ENCODE results near the gene KIAA0753.

KIAA0753 gene

DNA sequence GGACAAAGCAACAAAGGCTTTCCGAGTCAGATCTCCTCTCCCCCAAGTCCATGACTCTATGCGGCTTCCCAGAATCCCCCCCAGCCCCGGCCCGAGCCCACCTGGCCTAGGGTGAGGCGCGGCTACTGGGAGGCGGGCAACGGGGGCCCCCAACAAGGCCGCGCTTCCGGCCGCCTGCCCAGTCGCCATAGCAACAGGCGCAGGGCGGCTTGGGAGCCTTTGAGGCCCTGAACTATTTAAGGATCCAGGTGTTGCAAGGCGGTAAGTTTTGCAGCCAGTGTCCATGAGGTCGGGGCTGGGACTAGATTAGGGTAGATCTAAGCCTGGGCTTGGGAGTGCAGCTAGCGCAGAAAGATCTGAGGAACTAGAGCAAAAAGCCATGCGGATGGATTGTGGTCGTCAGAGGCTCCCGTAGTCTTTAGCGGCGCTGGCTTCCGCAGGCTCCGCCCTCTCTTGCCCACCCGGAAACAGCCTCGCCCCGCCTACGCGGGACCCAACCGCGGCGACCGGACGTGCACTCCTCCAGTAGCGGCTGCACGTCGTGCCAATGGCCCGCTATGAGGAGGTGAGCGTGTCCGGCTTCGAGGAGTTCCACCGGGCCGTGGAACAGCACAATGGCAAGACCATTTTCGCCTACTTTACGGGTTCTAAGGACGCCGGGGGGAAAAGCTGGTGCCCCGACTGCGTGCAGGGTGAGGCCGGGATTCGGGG, at the start of gene KIAA0753, which contains the start of gene TXNDC17:
KIAA0753 (minus strand) TSS at position 176 of the 711 bp plus-strand sequence. CDS start 5,608 bp downstream, outside the sequence.
TXNDC17 (plus strand) TSS at position 525 of the 711 bp plus-strand sequence; CDS start at position 548, 23 bp downstream.
- peak; percentile 96 for DNase-seq (ENCODE audit: low spot score)
- Mint-ChIP-seq H3K9me3 (no peaks in the 10 kb centered on the region), H3K27ac (peak within 1 kb of the TSS; percentile 94), H3K36me3 (ENCODE audit: low read depth) (peaks cover 34% of the 10 kb centered on the region), H3K27me3 (ENCODE audit: low read depth) (no peaks in the 10 kb centered on the region), H3K4me1 (ENCODE audit: low read depth) (peaks cover 33% of the 10 kb centered on the region), H3K4me3 (peak within 1 kb of the TSS; percentile 96)

DNA sequence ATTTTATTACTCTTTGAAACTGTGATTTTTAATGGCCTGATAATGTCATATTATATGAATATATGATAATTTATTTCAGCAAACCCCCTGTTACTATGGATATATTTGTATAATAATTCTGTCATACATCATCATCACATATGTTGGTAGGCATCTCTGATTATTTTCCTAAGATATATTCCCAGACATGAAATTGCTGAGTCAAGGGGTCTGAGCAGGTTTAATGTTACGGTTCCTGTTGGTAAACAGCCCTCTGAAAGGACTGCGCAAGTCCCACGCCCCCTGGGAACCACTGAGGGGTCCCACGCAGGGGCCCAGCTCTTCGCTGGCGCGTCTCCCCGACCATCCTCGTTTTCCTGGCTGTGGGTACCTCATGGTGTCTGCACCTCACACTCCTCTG, 48.4 kb upstream of the KIAA0753 start:
- H3K4me1 Mint-ChIP-seq (ENCODE audit: low read depth) = no peaks in the 10 kb centered on the region
- H3K27me3 Mint-ChIP-seq (ENCODE audit: low read depth) = peaks cover 12% of the 10 kb centered on the region

DNA sequence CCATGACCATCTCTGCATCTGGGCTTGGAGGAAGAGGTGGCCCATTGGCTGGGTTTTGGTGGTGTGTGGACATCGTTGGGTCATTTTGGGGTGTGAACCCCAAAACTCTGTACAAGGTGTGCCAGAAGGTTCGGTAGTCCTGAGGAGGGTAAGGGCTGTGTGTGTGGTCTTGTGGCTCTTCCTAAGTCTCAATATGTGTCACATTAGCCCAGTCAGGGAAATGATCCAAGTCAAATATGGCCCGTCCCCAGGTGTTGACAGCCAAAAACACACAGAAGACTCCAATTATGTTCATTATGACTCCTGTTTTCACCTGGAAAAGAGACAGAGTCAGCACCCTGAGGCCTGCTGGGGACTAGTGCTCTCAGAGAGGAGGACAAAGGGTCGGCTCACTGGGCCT, 45.5 kb upstream of the KIAA0753 start:
- H3K4me3 Mint-ChIP-seq = no peak overlapping the region
- H3K9me3 Mint-ChIP-seq = no peaks in the 10 kb centered on the region
- no peaks in the 10 kb centered on the region for H3K36me3 Mint-ChIP-seq (ENCODE audit: low read depth)
- H3K4me1 Mint-ChIP-seq (ENCODE audit: low read depth) = no peaks in the 10 kb centered on the region
- no peak for DNase-seq (ENCODE audit: low spot score)
- no peak overlapping the region for H3K27ac Mint-ChIP-seq
- H3K27me3 Mint-ChIP-seq (ENCODE audit: low read depth) = peaks cover 17% of the 10 kb centered on the region

More for the DNA sequence above, 48.4 kb upstream of the KIAA0753 start:
- no peak overlapping the region for H3K27ac Mint-ChIP-seq
- no peak for DNase-seq (ENCODE audit: low spot score)
- no peaks in the 10 kb centered on the region for H3K9me3 Mint-ChIP-seq
- H3K4me3 Mint-ChIP-seq = no peak overlapping the region
- H3K36me3 Mint-ChIP-seq (ENCODE audit: low read depth) = no peaks in the 10 kb centered on the region

DNA sequence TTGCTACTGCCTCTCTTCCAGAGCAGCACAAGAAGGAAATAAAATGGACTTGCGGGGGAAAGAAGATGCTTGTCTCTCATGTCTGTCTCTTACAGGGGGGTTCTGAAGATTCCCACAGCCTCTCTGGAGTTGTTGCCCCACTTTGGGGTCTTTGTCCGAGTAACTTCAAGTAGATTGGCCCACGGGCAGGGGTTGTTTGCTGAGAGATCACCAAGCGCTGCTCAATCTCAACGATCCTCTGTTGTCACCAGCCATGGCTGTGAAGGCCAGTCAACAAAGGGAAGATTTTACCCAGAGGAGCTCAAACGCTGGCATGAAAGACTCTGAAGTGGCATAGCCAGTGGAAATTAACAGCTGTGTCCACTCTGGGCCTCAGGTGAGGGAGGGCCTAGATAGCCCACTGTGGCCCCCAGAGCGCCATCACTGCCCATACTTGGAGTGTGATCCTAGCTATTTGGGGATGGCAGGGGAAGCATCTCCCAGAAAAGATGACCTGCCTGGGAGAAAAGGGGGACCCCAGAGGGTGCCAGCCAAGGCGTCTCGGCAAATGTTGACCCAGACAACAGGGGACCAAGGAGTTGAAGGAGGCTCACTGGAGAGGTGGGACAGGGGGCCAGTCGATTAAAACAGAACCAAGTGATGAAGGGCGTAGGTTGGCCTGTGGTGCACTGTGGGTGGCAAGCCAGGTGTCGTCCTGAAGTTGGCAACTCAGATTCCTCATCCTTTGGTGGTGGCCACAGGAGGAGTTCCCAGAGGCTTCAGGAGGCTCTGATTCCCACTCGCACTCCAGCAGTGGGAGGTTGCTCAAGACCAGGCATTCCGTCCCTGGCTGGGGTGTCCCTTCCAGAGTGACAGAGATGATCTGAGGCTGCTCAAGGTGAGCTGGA, 44.6 kb upstream of the KIAA0753 start:
- Mint-ChIP-seq H3K36me3 (ENCODE audit: low read depth) (no peaks in the 10 kb centered on the region), H3K27me3 (ENCODE audit: low read depth) (peaks cover 18% of the 10 kb centered on the region), H3K9me3 (no peaks in the 10 kb centered on the region), H3K4me1 (ENCODE audit: low read depth) (no peaks in the 10 kb centered on the region), H3K4me3 (no peak overlapping the region), H3K27ac (no peak overlapping the region)
- no peak for DNase-seq (ENCODE audit: low spot score)

DNA sequence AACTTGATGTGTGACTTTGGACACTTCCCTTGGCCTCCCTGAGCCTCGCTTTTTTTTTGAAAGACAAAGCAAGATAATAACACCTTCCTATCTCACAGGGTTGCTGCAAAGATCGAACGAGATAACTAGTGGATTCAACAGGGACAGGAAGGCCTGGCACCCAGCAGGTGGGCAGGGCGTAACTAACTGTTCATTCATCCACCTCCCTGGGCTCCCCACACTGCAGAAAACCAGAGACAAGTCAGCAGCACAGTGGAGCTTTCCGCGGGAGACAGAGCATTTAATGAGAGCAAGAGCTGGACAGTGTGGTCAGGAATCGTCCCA, 43.9 kb upstream of the KIAA0753 start:
- DNase-seq (ENCODE audit: low spot score) = no peak
- no peak overlapping the region for H3K4me3 Mint-ChIP-seq
- no peak overlapping the region for H3K27ac Mint-ChIP-seq
- H3K27me3 Mint-ChIP-seq (ENCODE audit: low read depth) = peaks cover 20% of the 10 kb centered on the region
- H3K9me3 Mint-ChIP-seq = no peaks in the 10 kb centered on the region
- no peaks in the 10 kb centered on the region for H3K36me3 Mint-ChIP-seq (ENCODE audit: low read depth)
- no peaks in the 10 kb centered on the region for H3K4me1 Mint-ChIP-seq (ENCODE audit: low read depth)

DNA sequence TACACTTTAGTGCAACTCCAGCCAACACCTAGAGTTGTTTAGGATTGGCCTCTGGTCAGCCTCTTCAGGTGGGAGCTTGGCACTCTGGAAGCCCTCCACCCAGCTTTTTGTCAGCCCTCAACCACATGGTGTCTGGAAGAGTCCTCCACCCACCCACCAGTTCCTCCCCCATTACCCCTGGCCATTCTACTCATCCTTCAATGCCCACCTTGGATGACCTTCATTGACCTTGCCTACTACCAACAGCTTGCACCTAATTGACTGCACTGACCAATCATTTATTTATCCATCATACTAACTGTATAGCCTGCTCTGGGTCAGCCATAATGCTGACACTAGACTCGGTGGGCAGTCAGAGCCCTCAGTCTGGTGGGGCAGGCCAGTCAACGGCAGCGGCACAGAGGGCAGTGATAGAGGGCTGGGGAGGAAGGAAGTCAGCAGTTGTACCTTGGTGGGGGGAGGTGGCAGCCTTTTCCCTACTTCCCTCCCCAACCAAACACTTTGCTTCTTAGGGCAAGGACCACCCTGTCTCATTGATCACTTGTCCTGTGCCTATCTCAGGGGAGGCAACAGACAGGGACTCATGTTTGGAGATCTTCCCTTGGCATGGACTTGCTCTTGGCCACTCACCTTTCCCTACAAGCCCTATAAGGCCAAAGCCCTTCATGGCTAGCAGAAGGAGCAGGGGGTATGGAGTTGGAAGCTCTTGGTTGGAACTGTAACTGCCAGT, 43.4 kb upstream of the KIAA0753 start:
- no peak overlapping the region for H3K4me3 Mint-ChIP-seq
- no peaks in the 10 kb centered on the region for H3K9me3 Mint-ChIP-seq
- no peaks in the 10 kb centered on the region for H3K4me1 Mint-ChIP-seq (ENCODE audit: low read depth)
- H3K27ac Mint-ChIP-seq = no peak overlapping the region
- no peaks in the 10 kb centered on the region for H3K36me3 Mint-ChIP-seq (ENCODE audit: low read depth)
- no peak for DNase-seq (ENCODE audit: low spot score)
- peaks cover 21% of the 10 kb centered on the region for H3K27me3 Mint-ChIP-seq (ENCODE audit: low read depth)

DNA sequence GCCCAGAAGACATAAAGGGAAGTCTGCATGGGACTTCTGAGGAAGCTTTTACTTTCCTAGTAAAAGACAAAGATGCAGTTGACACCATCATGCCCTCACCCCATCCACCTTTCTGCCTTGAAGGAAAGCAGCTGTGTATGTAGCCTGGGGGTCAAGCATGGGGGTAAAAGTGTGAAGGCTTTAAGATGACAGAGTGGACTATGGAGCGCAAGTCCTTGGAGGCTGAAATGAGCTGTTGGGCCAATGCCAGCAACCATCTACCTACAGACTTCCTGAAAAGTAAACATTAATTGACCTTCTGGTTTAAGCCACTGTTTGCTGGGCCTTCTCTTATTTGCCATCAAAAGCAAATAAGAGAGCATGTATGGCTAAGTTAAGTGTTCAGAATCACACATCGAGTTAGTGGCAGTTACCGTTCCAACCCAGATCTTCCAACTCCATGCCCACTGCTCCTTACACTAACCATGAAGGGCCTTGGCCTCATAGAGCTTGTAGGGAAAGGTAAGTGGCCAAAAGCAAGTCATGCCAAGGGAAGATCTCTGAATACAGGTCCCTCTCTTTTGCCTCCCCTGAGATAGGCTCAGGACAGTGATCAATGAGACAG, 42.7 kb upstream of the KIAA0753 start:
- Mint-ChIP-seq H3K27me3 (ENCODE audit: low read depth) (peaks cover 28% of the 10 kb centered on the region), H3K36me3 (ENCODE audit: low read depth) (no peaks in the 10 kb centered on the region), H3K4me1 (ENCODE audit: low read depth) (no peaks in the 10 kb centered on the region), H3K27ac (no peak overlapping the region), H3K9me3 (no peaks in the 10 kb centered on the region), H3K4me3 (no peak overlapping the region)
- no peak for DNase-seq (ENCODE audit: low spot score)

DNA sequence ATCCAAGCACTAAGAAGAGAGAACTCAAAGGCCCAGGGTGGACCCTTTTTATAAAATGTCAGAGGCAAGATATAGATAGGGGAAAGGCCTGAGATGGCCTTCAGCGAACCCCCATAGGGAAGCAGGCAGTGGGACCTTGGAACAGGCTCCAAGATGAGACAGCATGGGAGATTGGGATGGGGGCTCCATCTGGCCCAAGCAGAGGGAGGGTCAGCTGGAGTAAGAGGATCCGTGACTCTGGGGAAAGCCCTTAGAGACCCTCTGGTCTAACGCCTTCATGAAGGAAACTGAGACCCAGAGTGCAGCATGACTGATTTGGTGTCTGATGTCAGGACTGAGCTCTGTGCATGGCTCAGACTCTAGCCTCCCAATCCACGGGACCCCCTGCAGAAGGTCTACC, 41.8 kb upstream of the KIAA0753 start:
- peaks cover 33% of the 10 kb centered on the region for H3K27me3 Mint-ChIP-seq (ENCODE audit: low read depth)
- H3K9me3 Mint-ChIP-seq = no peaks in the 10 kb centered on the region
- H3K27ac Mint-ChIP-seq = no peak overlapping the region
- H3K36me3 Mint-ChIP-seq (ENCODE audit: low read depth) = no peaks in the 10 kb centered on the region
- peaks cover 3% of the 10 kb centered on the region for H3K4me1 Mint-ChIP-seq (ENCODE audit: low read depth)
- H3K4me3 Mint-ChIP-seq = no peak overlapping the region
- no peak for DNase-seq (ENCODE audit: low spot score)

DNA sequence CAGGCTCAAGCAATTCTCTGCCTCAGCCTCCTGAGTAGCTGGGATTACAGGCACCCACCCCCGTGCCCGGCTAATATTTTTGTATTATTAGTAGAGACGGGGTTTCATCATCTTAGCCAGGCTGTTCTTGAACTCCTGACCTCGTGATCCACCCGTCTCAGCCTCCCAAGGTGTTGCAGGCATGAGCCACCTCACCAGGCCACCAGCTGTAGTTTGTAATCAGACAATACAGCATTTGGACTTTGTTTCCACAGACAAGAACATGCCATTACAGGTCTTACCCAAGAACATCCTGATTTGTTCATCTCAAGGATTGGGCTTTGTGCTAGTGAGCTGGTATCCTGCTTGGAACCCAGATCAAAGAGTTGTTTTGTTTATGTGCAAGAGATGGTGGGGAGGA, 41.2 kb upstream of the KIAA0753 start:
- Mint-ChIP-seq H3K36me3 (ENCODE audit: low read depth) (no peaks in the 10 kb centered on the region), H3K9me3 (no peaks in the 10 kb centered on the region), H3K4me3 (no peak overlapping the region), H3K27ac (no peak overlapping the region), H3K27me3 (ENCODE audit: low read depth) (peaks cover 35% of the 10 kb centered on the region), H3K4me1 (ENCODE audit: low read depth) (peaks cover 3% of the 10 kb centered on the region)
- no peak for DNase-seq (ENCODE audit: low spot score)

DNA sequence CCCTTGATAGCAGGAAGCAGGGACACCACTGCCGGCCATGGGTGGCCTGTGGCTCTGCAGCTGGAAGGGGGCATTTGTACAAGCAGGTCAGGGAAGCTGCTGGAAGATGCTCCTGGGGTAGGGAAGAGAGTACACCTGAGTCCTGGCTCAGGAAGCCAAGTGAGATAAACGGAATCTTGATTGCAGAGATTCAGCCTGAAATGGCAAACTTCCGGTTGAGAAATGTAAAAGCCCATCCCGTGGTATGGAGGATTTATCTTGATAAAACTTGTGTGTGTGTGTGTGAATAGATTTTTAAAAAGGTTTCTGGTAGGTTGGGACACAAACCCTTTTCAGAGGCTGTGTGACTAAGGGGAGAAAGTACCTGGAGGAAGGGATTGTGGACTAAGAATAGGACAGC, 40.7 kb upstream of the KIAA0753 start:
- peaks cover 35% of the 10 kb centered on the region for H3K27me3 Mint-ChIP-seq (ENCODE audit: low read depth)
- H3K4me3 Mint-ChIP-seq = no peak overlapping the region
- no peak for DNase-seq (ENCODE audit: low spot score)
- no peaks in the 10 kb centered on the region for H3K36me3 Mint-ChIP-seq (ENCODE audit: low read depth)
- H3K27ac Mint-ChIP-seq = no peak overlapping the region
- peaks cover 3% of the 10 kb centered on the region for H3K4me1 Mint-ChIP-seq (ENCODE audit: low read depth)
- no peaks in the 10 kb centered on the region for H3K9me3 Mint-ChIP-seq

DNA sequence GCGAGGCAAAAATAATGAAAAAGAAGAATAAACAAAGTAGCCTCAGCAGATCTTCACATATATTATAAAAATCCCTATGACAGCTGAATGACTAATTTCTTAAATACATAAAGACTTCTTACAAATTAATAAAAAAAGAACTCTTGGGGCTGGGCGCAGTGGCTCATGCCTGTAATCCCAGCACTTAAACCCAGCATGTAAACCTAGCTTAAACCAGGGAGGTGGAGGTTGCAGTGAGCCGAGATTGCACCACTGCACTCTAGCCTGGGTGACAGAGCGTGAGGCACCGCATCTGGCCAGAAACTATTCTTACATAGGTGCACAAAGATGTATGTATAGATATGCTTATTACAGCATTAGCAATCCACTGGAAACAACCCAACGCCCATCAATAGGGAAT, 38.7 kb upstream of the KIAA0753 start:
- no peak for DNase-seq (ENCODE audit: low spot score)
- Mint-ChIP-seq H3K36me3 (ENCODE audit: low read depth) (no peaks in the 10 kb centered on the region), H3K4me1 (ENCODE audit: low read depth) (peaks cover 3% of the 10 kb centered on the region), H3K4me3 (no peak overlapping the region), H3K27me3 (ENCODE audit: low read depth) (peaks cover 38% of the 10 kb centered on the region), H3K9me3 (no peaks in the 10 kb centered on the region), H3K27ac (no peak overlapping the region)

DNA sequence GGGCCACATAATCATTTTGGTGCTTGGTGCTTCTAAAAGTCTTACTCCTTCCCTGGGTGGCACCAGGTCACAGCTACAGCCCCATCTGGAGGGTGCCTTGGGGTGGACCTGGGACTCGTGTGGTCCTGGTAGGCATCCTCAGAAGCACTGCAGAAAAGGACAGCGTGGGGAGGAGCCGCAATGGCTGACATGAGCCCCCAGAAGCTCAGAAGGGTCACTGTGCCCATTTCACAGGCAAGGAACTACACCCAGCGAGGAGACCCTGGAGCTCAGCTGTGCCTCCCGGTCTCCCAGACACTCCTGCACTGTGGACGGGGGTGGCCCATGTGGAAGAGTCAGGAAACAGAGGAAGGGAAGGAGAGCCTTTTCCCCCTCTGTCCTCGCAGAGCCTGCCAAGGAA, 37.4 kb upstream of the KIAA0753 start:
- H3K4me1 Mint-ChIP-seq (ENCODE audit: low read depth) = peaks cover 3% of the 10 kb centered on the region
- no peak for DNase-seq (ENCODE audit: low spot score)
- peaks cover 38% of the 10 kb centered on the region for H3K27me3 Mint-ChIP-seq (ENCODE audit: low read depth)
- H3K27ac Mint-ChIP-seq = no peak overlapping the region
- H3K9me3 Mint-ChIP-seq = no peaks in the 10 kb centered on the region
- no peak overlapping the region for H3K4me3 Mint-ChIP-seq
- H3K36me3 Mint-ChIP-seq (ENCODE audit: low read depth) = no peaks in the 10 kb centered on the region

DNA sequence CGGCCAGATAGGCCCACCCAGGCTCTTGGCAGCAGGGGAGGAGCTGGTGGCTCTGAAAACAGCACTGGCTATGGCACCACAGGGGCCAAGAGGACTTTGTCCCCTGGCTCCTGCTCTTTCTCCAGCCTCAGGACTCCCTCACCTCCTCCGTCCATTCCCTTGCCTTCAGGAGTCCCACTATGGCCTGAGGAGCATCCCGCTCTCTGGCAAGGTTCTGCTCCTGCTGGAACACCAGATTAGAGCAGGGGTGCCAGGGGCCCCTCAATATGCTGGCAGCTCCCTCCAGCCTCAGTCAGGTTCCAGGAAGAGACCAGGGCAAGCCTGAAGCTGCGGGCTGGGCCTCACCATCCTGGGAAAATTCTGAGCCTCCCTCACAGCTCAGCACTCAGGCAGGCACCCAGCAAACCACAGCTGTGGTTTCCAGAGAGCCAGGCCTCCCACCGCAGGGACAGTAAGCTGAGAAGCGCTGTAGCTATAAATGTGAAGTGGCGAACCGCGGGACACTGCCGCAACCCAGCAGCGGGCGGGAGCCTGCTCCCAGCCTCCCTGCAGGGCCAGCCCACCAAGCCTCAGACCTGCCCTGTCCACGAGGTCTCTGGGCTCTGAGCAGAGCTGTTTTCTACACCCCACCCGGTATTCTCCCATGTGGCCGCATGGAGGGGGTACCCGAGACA, 36.8 kb upstream of the KIAA0753 start:
- Mint-ChIP-seq H3K4me3 (no peak overlapping the region), H3K36me3 (ENCODE audit: low read depth) (no peaks in the 10 kb centered on the region), H3K27ac (no peak overlapping the region), H3K4me1 (ENCODE audit: low read depth) (peaks cover 3% of the 10 kb centered on the region), H3K27me3 (ENCODE audit: low read depth) (peaks cover 34% of the 10 kb centered on the region), H3K9me3 (no peaks in the 10 kb centered on the region)
- peak; percentile 15 for DNase-seq (ENCODE audit: low spot score)
